ENCODE measurements around the gene ERLIN1.

DNA sequence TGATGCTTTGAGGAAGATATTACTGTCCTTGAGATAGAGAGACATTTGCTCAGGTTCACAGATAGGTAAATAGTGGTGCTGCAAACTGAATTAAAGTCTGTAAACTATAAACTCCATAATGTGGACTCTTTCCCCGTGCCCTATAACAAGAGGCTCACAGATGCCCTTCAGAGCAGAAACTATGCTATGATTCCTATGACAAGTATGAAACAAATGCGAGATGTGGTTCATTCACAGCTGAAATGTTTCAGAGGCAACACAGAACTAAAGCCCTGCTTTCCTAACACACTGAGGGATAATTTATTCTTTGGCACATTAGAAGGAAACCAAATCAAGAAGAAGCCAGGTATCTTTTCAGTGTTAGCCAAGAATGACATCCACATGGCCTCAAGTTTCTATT, 30.2 kb upstream of the ERLIN1 start:
- TF ChIP-seq, protein P1, sequence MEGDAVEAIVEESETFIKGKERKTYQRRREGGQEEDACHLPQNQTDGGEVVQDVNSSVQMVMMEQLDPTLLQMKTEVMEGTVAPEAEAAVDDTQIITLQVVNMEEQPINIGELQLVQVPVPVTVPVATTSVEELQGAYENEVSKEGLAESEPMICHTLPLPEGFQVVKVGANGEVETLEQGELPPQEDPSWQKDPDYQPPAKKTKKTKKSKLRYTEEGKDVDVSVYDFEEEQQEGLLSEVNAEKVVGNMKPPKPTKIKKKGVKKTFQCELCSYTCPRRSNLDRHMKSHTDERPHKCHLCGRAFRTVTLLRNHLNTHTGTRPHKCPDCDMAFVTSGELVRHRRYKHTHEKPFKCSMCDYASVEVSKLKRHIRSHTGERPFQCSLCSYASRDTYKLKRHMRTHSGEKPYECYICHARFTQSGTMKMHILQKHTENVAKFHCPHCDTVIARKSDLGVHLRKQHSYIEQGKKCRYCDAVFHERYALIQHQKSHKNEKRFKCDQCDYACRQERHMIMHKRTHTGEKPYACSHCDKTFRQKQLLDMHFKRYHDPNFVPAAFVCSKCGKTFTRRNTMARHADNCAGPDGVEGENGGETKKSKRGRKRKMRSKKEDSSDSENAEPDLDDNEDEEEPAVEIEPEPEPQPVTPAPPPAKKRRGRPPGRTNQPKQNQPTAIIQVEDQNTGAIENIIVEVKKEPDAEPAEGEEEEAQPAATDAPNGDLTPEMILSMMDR (IDR thresholded peaks at IDR 0.05): no peak
- TF ChIP-seq POLR2AphosphoS5 (IDR thresholded peaks at IDR 0.05; ENCODE audit: low read depth, low read length): no peak
